IPS-NIHi11 (cell line): Measurements from ENCODE around the gene ID1.
"Not testable (repeated sequence)": the region's sequence is repeated elsewhere in the genome, so short reads cannot be mapped to it uniquely, and the experiment has no call there.

ENCODE experiments used
- DNase-seq: peaks from one replicate; pipeline ENCODE4 v3.0.0; 2012; ENCODE audit warnings: mixed read lengths, low spot score

Gene ID1

GRCh38 chr20:31602431-31602778 is 2.7 kb upstream of the ID1 start:
- no peak for DNase-seq

GRCh38 chr20:31602779-31603441 is 2.2 kb upstream of the ID1 start:
- DNase-seq = no peak

GRCh38 chr20:31603822-31604566 is 1.1 kb upstream of the ID1 start:
- peak; percentile 86 for DNase-seq

GRCh38 chr20:31604567-31605030 is 490 bp upstream of the ID1 start:
- DNase-seq = no peak

- peak; percentile 31 for DNase-seq
Observed at GRCh38 chr20:31605902-31606803, 1.1 kb downstream of the ID1 start.

- DNase-seq = no peak
Observed at GRCh38 chr20:31606804-31607639, 1.9 kb downstream of the ID1 start.

GRCh38 chr20:31607640-31608250 is 2.7 kb downstream of the ID1 start:
- DNase-seq = no peak

- DNase-seq = peak; percentile 84
Observed at GRCh38 chr20:31608251-31608945, 3.3 kb downstream of the ID1 start.

- DNase-seq = not testable (repeated sequence)
Observed at GRCh38 chr20:31612271-31612640, 7.2 kb downstream of the ID1 start.

GRCh38 chr20:31615416-31615815 is 10.3 kb downstream of the ID1 start:
- DNase-seq = no peak

GRCh38 chr20:31617432-31618104 is 12.5 kb downstream of the ID1 start:
- no peak for DNase-seq

GRCh38 chr20:31620246-31620645 is 15.2 kb downstream of the ID1 start:
- no peak for DNase-seq

GRCh38 chr20:31623123-31623505 is 18.0 kb downstream of the ID1 start:
- not testable (repeated sequence) for DNase-seq

GRCh38 chr20:31626534-31626933 is 21.4 kb downstream of the ID1 start:
- not testable (repeated sequence) for DNase-seq

GRCh38 chr20:31628057-31628456 is 23.0 kb downstream of the ID1 start:
- DNase-seq = not testable (repeated sequence)

- no peak for DNase-seq
Observed at GRCh38 chr20:31630187-31630790, 25.2 kb downstream of the ID1 start.

- DNase-seq = no peak
Observed at GRCh38 chr20:31632548-31633338, 27.7 kb downstream of the ID1 start.

GRCh38 chr20:31633339-31633914 is 28.3 kb downstream of the ID1 start:
- DNase-seq = no peak
